ENCODE results near the gene NVL. TPM values are rescaled to one million over a fixed set of nuclear protein-coding genes. Genes with fewer than 3 reads are reported as not detected.

The NVL gene
- total RNA-seq, 1 experiment from 2014 or later: 17.4 TPM

DNA sequence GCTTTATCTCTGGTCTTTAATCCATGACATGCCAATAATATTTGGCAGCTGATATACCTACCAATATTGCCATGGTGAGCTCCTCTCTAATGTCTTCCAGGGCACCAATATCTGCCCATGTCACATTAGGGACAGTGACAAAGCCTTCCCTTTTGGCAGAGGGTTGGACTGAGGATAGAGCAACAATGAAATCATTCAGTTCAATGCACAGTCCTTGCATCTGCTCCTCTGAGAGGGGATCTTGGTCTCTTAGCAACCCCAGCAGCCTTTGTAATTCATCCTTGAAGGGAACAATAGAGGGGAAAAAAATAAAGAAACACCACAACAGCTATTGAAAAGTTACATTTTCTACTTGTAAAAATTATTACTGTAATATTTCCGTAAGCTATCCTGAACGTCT, 42.3 kb downstream of the NVL start:
- no peak for DNase-seq (ENCODE audit: low read depth)

DNA sequence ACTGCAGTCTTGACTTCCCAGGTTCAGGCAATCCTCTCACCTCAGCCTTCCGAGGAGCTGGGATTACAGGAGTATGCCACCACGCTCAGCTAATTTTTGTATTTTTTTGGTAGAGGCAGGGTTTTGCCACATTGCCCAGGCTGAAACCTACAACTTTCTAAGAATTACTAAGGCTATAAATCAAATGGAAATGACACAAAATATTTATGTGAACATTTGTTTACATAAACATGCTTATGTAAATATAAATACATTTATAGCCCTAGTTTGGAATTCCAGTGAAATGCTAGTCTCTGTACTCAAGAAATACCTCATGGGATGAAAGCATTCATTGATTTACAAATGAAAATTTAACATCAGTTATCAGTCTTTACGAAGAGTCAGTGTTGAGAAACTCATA, 47.8 kb downstream of the NVL start:
- DNase-seq (ENCODE audit: low read depth): no peak

DNA sequence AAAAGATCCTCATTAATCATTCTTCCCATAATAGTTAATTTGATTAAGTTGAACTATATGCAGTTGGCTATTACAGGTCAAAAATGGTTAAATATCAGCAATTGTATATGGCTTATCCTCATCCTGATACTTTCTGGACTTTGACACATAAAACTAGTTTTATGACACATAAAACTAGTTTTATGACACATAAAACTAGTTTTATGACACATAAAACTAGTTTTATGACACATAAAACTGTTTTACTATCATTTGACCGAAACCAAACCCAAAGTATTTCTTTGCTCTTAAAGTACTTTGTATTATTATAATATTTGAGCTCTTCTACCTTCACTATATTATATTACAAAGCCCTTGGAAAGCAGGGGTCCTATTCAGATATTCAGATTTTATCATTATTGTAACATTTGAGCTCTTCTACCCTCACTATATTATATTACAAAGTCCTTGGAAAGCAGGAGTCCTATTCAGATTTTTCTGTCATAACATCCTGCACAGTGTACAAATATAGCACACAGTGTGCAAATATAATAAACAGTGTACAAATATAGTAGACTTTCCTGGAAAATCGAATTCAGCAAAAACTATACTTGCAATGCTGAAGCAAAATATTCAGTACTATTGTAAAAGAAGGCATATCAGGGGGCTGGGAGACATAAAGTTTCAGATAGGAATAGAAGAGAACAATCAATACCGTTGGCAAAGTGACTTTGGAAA, 53.0 kb downstream of the NVL start:
- no peak for DNase-seq (ENCODE audit: low read depth)

DNA sequence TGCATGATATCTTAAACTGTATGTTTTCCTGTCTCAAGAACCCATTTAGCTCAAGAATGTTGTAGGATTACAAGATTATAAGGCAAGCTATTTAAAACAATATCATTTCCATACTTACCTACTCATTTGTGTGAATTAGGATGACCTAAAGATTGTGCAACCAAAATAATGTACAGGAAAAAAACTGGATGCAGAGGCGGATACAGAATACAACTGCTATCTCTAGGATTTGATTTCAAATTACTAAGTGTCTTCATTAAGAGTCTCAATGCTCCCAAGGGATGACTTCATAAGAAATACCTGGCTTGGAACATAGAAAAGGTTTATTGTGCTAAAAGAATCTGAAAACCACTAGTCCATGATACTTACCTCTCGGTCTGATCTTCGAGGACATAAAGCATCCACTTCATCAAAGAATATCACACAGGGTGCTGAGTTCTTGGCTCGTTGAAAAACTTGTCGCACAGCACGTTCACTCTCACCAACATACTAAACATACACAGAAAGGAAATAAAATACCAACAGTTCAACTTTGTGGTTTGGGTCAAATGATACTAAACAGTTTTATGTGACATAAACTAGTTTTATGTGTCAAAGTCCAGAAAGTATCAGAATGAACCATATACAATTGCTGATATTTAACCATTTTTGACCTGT, 54.9 kb downstream of the NVL start:
- DNase-seq (ENCODE audit: low read depth): no peak

DNA sequence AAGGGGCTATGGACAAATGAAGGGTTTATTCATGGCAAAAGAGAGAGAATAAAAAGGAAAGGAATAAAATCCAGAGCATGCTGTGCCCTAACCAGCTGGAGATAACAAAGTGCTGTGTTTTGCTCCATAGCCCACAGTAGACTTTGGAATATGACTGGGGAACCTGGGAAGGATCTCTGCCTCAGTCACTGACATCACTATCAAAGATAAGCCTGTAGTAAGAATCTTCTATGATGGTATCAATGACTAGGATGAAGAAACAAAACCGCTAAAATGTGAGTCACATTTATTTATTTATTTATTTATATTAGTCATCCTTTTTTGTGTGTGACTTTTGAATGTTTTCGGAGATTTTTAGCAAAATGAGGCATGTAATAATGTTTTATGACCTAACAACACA, 56.3 kb downstream of the NVL start:
- peak; percentile 44 for DNase-seq (ENCODE audit: low read depth)

DNA sequence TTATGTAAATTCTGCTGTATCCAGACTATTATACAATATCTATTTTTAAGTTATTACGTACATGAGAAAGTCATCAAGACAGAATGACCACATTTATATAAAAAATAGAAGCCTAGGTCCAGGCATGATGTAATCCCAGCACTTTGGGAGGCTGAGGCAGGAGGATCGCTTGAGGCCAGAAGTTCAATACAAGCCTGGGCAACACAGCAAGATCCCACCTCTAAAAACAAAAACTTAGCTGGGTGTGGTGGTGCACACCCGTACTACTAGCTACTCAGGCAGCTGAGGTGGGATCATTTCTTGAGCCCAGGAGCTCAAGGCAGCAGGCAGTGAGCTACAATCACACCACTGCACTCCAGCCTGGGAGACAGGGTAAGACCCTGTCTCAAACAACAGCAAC, 58.9 kb downstream of the NVL start:
- DNase-seq (ENCODE audit: low read depth): no peak

DNA sequence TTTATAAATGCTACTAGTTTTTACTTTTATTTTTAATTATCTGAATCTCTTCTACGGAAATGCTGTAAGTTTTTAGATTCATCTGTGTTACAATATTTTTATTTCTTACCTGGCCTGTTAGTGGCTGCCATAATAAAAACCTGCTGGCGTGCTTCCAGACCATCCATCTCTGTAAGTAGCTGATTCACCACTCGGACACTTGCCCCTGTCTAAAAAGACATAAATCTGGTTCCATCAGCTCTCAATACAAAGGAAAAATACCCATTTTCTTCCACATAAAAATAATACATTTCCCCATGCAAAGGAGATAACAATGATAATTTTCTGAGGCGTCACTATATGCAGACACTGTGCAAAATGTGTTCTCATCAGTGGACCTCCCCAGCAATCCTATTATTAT, 62.0 kb downstream of the NVL start:
- no peak for DNase-seq (ENCODE audit: low read depth)

DNA sequence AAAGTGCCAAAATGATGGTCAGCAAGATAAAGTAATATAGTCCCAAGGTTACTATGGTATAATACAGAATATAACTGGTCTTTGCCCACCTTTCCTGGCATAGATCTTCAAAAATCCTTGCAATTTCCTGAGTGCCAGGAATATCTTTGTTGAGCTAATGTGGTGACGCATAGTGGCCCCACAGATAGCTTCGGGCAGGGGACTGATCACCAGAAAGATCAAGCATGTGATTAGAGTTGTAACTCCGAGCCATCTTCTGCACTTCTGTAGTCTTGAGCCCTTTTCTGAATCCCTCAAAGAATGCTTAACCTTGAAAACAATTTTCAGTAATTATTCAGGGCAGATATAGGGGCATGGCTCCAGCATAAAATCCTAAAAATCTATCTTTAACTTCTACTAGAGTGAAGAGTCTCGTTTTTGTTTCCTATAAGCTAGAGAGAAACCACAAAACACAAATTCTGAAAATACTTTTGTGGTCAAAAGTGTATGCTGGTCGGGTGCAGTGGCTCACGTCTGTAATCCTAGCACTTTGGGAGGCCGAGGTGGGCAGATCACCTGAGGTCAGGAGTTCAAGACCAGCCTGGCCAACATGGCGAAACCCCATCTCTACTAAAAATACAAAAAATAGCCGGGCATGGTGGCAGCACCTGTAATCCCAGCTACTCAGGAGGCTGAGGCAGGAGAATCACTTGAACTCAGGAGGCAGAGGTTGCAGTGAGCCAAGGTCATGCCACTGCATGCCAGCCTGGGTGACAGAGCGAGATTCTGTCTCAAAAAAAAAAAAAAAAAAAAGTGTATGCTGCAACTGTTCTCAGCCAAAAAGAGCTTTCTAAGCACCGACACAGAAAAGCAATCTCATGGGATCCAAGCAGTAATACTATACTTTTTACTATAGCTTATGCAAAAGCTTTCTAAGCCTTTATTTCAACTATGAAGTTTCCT, 62.8 kb downstream of the NVL start:
- no peak for DNase-seq (ENCODE audit: low read depth)

DNA sequence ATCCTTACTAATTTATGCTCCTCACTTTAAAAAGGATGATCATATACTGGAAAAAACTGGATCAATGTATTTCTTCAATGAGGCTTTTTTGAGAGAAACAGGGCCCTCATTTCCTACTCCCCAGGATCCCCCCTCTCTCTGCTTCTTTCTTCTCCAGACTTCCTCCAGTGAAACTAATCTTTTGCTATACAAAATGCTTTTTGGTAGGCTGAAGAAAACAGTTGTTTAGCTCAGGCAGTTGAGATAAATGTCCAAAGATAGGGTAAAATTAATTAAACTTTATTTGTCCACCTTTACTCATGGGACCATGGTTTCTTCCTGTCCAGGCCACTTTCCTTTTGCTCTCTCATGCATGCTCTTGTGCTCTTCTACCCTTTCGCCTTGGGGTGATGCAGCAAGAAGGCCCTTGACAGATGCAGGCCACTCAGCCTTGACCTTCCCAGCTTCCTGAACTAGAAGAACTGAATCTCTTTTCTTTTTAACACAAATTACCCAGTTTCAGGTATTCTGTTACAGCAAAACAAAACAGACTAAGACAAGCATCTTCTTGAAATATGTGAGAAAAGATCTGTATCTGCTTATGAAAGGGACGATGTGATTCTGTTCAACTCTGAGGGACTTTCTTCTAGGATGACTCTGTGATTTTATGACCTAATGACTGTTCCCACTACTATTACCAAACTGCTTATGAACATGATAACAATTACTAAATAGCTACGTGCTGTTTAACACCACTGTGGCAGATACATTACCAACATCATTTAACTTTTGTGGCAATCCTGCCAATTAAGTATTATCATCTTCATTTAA, 63.7 kb downstream of the NVL start:
- no peak for DNase-seq (ENCODE audit: low read depth)

DNA sequence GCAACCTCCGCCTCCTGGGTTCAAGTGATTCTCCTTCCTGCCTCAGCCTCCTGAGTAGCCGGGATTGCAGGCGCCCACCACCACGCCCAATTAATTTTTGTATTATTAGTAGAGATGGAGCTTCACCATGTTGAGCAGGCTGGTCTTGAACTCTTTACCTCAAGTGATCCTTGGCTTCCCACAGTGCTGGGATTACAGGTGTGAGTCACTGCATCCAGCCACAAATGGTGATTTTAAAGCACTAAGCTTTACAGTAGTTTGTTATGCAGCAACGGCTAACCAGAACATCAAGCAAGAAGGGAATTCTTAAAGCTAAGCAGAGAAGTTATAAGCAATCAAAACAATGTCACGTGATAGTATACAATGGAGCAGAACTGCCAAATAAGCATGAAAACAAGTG, 65.7 kb downstream of the NVL start:
- peak; percentile 18 for DNase-seq (ENCODE audit: low read depth)

DNA sequence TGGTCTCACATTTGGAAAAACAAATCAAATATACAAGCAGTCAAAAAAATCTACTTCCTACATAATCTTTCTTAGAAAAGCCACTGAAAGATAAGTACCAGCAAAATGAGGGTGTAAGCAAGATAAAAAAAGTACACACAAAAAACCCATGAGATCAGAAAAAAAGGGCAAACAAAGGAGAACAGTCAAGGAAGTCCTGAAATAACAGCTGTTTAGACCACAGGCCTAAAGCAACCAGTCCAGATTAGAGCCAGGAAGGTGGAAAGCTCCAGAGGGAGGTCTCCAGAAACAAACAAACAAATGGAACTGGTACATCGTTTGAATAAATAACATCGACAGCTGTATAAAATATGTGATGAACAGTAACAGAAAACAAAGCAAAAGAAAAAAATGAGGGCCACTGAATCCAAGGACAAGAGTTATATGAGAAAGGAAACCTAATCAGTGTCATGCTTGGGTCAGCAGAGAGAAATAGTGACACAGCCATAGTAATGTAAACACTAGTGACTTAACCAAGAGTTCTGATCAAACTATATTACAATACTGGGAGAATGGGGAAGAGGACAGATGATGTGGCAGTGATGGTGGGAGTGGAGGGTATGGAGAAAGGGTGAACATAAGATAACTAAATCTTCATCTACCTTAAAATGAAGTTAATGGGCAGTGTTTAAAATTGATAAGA, 67.5 kb downstream of the NVL start:
- DNase-seq (ENCODE audit: low read depth): no peak

DNA sequence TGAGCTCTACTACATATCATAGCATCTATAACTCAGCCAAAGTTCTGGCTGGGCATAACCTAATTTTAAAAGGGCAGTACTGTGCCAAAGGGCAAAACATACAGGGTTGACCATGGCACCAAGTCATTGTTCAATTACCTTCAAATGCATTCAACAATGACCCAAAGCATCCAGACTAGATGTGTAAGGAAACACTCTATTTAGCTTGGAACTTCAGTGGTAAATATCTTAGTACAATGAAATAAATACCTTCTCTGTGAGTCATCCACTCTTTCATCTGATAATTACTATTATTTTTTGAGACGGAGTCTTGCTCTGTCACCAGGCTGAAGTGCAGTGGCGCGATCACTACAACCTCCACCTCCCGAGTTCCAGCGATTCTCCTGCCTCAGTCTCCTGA, 70.0 kb downstream of the NVL start:
- peak; percentile 10 for DNase-seq (ENCODE audit: low read depth)

DNA sequence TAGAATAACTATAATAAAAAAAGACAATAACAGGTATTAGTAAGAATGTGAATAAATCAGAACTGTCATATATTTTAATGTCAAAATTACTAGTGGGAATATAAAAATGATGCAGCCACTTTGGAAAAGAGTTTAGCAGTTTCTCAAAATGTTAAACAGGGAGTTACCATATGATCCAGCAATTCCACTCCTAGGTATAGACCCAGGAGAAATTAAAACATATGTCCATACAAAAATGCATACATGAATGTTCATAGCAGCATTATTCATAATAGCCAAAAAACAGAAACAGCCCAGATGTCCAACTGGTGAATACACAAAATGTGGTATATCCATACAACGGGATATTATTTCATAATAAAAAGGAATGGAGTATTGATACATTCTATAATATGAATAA, 71.6 kb downstream of the NVL start:
- DNase-seq (ENCODE audit: low read depth): no peak

DNA sequence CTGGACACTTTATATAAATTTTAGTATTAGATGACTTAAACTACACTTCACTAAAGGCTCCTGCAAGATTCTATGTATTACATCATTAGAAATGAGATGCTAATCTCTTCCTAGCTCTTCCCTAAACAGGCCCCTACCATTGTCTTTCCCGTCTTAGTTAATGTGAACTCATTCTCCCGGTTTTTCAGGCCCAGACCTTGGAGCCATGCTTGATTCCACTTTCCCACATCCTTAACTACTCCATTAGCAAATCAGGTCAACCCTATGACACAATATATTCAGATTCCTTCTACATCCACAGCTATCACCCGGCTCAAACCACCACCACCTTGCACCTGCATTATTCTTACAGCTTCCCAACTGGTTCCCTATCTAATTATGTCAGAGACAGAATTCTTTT, 73.3 kb downstream of the NVL start:
- no peak for DNase-seq (ENCODE audit: low read depth)

DNA sequence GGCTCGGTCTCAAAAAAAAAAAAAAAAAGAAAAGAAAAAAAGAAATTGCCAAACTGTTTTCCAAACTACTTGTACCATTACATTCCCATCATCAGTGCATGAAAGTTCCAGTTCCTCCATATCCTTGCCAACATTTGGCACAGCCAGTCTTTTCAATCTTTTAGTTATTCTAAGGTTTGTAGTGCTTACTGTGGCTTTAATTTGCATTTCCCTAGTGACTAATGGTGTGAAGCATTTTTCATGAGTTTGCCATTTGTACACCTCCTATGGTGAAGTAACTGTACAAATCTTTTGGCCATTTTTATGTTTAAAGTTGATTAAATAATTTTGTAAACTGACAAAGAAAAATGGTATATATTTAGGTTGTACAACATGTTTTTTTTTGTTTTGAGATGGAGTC, 76.3 kb downstream of the NVL start:
- DNase-seq (ENCODE audit: low read depth): peak; percentile 5

DNA sequence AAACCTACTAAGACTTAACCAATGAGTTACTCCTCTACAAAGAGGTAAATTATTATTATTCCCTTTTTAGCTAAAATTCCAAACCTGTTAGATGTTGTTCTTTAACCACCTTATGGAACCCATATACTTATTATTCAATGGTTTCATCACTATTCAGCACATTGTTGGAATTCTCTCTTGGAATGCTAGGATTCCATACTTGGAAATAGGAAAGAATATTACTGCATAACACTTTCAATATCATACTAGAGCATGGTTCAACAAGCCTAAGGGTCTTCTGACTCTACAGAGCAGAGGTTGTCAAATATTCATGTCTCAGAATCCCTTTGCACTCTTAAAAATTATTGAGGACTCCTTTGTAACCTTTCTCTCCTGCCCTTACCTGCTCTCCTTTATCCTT, 77.5 kb downstream of the NVL start:
- no peak for DNase-seq (ENCODE audit: low read depth)

DNA sequence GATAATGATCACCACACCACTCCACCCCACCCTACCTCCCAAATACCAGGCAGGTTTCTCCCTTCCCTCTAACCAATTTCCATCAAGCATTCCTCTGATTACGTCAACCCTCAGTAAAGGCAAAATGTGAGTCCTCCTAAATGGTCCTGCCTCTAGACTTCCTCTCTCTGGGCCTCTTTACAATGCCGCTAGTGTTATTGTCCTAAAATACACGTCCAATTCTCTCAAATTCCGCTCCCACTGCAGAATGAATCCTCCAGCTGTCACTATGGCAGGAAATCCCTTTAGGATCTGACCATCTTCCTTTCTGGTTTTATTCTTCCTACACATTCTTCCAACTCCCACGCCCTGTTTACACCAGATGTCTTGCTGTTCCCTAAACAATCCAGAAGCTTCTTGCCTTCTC, 78.2 kb downstream of the NVL start:
- no peak for DNase-seq (ENCODE audit: low read depth)

DNA sequence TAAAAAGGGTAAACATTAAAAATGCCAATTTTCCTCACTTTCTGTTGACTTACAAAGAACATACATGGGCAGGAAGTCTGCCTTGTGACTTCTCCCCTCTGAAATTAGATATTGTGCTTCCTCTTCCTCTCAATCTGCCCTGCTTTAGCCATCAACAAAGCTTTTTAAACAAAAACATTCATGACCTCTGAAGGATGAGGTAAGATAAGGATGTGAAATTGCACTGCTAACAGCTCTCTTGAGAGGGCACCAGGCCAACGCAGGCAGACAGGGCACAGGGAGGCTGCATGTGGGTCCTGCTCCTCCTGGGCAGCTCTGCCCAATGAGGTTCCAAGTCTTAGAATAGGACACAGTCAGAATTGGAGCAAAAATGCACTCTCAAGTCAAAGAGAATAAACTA, 84.8 kb downstream of the NVL start:
- peak; percentile 74 for DNase-seq (ENCODE audit: low read depth)

DNA sequence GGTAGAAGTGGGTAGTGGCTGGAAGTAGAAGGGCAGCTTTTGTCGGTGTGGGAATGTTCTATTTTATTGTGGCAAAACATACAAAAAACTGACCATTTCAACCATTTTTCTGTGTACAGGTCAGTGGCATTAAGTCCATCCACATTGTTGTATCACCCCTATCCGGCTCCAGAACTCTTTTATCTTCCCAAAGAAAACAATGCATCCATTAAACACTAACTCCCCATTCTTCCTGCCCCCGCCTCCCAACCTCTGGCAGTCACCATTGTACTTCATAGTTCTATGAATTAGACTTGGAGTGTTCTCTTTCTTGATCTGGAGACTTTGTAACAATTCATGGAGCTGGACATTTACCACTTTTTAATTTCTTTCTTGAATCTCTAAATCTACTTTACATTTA, 91.2 kb downstream of the NVL start:
- no peak for DNase-seq (ENCODE audit: low read depth)

DNA sequence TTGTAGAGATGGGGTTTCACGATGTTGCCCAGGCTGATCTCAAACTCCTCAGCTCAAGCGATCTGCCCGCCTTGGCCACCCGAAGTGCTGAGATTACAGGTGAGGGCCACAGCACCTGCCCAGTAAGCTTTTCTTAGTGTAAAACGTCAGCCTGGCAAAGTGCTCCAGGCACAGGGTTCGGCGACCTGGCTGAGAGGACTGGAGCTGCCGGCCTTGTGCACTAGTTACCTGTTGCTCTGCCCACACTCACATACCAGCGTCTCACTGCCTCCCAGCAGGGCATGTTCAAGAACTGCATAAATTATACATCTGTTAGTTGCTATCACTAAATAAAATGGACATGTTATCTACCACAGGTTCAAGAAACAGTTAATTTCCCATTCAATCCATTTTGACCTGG, 91.8 kb downstream of the NVL start:
- DNase-seq (ENCODE audit: low read depth): no peak
